ENCODE results near the gene CKAP5. TPM values are rescaled to one million over a fixed set of nuclear protein-coding genes. Genes with fewer than 3 reads are reported as not detected.
A peak's percentile ranks its signal among the peaks of the same experiment; 100 is the strongest.
"Not testable (repeated sequence)": the region's sequence is repeated elsewhere in the genome, so short reads cannot be mapped to it uniquely, and the experiment has no call there.

CKAP5 gene
- total RNA-seq, 1 donor from 2014 or later: 169 TPM

- no peak for TF ChIP-seq CTCF (conservative IDR thresholded peaks at IDR 0.05)
- DNase-seq (ENCODE audit: extremely low spot score, unreplicated experiment): no peak
- Mint-ChIP-seq H3K4me3 (no peak overlapping the region), H3K9me3 (no peaks in the 10 kb centered on the region), H3K36me3 (no peaks in the 10 kb centered on the region), H3K4me1 (ENCODE audit: unreplicated experiment) (no peaks in the 10 kb centered on the region), H3K27me3 (no peaks in the 10 kb centered on the region), H3K27ac (no peak overlapping the region)
Measured at GRCh38 chr11:46712874-46713576, 133.1 kb downstream of the CKAP5 start.

- no peaks in the 10 kb centered on the region for H3K27me3 Mint-ChIP-seq
- H3K9me3 Mint-ChIP-seq: no peaks in the 10 kb centered on the region
- no peak overlapping the region for H3K4me3 Mint-ChIP-seq
- H3K36me3 Mint-ChIP-seq: no peaks in the 10 kb centered on the region
- no peak overlapping the region for H3K27ac Mint-ChIP-seq
- no peak for TF ChIP-seq CTCF (conservative IDR thresholded peaks at IDR 0.05)
- no peaks in the 10 kb centered on the region for H3K4me1 Mint-ChIP-seq (ENCODE audit: unreplicated experiment)
- DNase-seq (ENCODE audit: extremely low spot score, unreplicated experiment): no peak
Measured at GRCh38 chr11:46711303-46711702, 134.8 kb downstream of the CKAP5 start.

GRCh38 chr11:46710821-46711269 is 135.2 kb downstream of the CKAP5 start:
- no peaks in the 10 kb centered on the region for H3K27me3 Mint-ChIP-seq
- no peak overlapping the region for H3K4me3 Mint-ChIP-seq
- no peaks in the 10 kb centered on the region for H3K4me1 Mint-ChIP-seq (ENCODE audit: unreplicated experiment)
- no peak for DNase-seq (ENCODE audit: extremely low spot score, unreplicated experiment)
- no peak overlapping the region for H3K27ac Mint-ChIP-seq
- no peak for TF ChIP-seq CTCF (conservative IDR thresholded peaks at IDR 0.05)
- H3K9me3 Mint-ChIP-seq: no peaks in the 10 kb centered on the region
- no peaks in the 10 kb centered on the region for H3K36me3 Mint-ChIP-seq

- not testable (repeated sequence) for H3K27me3 Mint-ChIP-seq; H3K9me3 Mint-ChIP-seq; H3K4me1 Mint-ChIP-seq (ENCODE audit: unreplicated experiment); H3K36me3 Mint-ChIP-seq; H3K4me3 Mint-ChIP-seq; DNase-seq (ENCODE audit: extremely low spot score, unreplicated experiment)
- H3K27ac Mint-ChIP-seq: peak overlapping the region; percentile 57
Measured at GRCh38 chr11:46709351-46709750, 136.7 kb downstream of the CKAP5 start.

GRCh38 chr11:46706886-46707285 is 139.2 kb downstream of the CKAP5 start:
- no peak for TF ChIP-seq CTCF (conservative IDR thresholded peaks at IDR 0.05)
- peaks cover 5% of the 10 kb centered on the region for H3K36me3 Mint-ChIP-seq
- H3K4me3 Mint-ChIP-seq: no peak overlapping the region
- no peaks in the 10 kb centered on the region for H3K27me3 Mint-ChIP-seq
- no peaks in the 10 kb centered on the region for H3K4me1 Mint-ChIP-seq (ENCODE audit: unreplicated experiment)
- no peak overlapping the region for H3K27ac Mint-ChIP-seq
- DNase-seq (ENCODE audit: extremely low spot score, unreplicated experiment): no peak
- H3K9me3 Mint-ChIP-seq: no peaks in the 10 kb centered on the region

GRCh38 chr11:46705070-46705688 is 140.9 kb downstream of the CKAP5 start:
- no peak overlapping the region for H3K4me3 Mint-ChIP-seq

More at GRCh38 chr11:46705070-46705688, 140.9 kb downstream of the CKAP5 start:
- no peak for TF ChIP-seq CTCF (conservative IDR thresholded peaks at IDR 0.05)
- H3K4me1 Mint-ChIP-seq (ENCODE audit: unreplicated experiment): peaks cover 10% of the 10 kb centered on the region
- H3K27ac Mint-ChIP-seq: no peak overlapping the region
- H3K9me3 Mint-ChIP-seq: no peaks in the 10 kb centered on the region
- H3K27me3 Mint-ChIP-seq: no peaks in the 10 kb centered on the region
- DNase-seq (ENCODE audit: extremely low spot score, unreplicated experiment): no peak
- H3K36me3 Mint-ChIP-seq: peaks cover 5% of the 10 kb centered on the region
